Mesendoderm (in vitro differentiated cells): ENCODE measurements around the gene TNFSF8. TPM values are rescaled to one million over a fixed set of nuclear protein-coding genes. Genes with fewer than 3 reads are reported as not detected.

Experiments
- DNase-seq: peaks from one replicate; pipeline ENCODE4 v3.0.0; 2013
- H2AK5ac ChIP-seq: 2 replicates; pipeline ENCODE4 v1.6.1; 2013; ENCODE audit warnings: low read length, inconsistent platforms
- H2BK120ac ChIP-seq: 2 replicates; pipeline ENCODE4 v1.6.1; 2013; ENCODE audit warnings: low read depth, mild to moderate bottlenecking, low read length, moderate library complexity, mixed read lengths
- H2BK15ac ChIP-seq: replicated peaks from 2 replicates; pipeline ENCODE4 v1.6.1; 2013; ENCODE audit warnings: low read depth, mild to moderate bottlenecking, moderate library complexity
- H2BK5ac ChIP-seq: 2 replicates; pipeline ENCODE4 v1.6.1; 2013; ENCODE audit warnings: low read length, inconsistent platforms
- H3K18ac ChIP-seq: 2 replicates; pipeline ENCODE4 v1.6.1; 2013; ENCODE audit warnings: mild to moderate bottlenecking, low read length, mixed read lengths
- H3K23ac ChIP-seq: one replicate; pipeline ENCODE4 v1.6.1; 2013; ENCODE audit warnings: low read length
- H3K27ac ChIP-seq: 2 replicates; pipeline ENCODE4 v1.5.1; 2013; ENCODE audit warnings: low read depth, mild to moderate bottlenecking, inconsistent platforms, low read length, moderate library complexity
- H3K27me3 ChIP-seq: 2 replicates; pipeline ENCODE4 v1.6.1; 2013; ENCODE audit warnings: low read length, control low read depth, mild to moderate bottlenecking, inconsistent platforms; ENCODE audit not compliant: insufficient read depth, poor library complexity
- H3K36me3 ChIP-seq: 2 replicates; pipeline ENCODE4 v1.6.1; 2013; ENCODE audit warnings: low read length, inconsistent platforms; ENCODE audit not compliant: control insufficient read depth, insufficient read depth
- H3K4ac ChIP-seq: one replicate; pipeline ENCODE4 v1.6.1; 2013; ENCODE audit warnings: low read depth, mild to moderate bottlenecking, low read length, moderate library complexity
- H3K4me1 ChIP-seq: 2 replicates; pipeline ENCODE4 v1.6.1; 2013; ENCODE audit warnings: low read depth, low read length, inconsistent platforms; ENCODE audit not compliant: control insufficient read depth
- H3K4me2 ChIP-seq: 2 replicates; pipeline ENCODE4 v1.6.1; 2013; ENCODE audit warnings: low read length
- H3K4me3 ChIP-seq: 2 replicates; pipeline ENCODE4 v1.5.1; 2013; ENCODE audit warnings: mild to moderate bottlenecking, low read length
- H3K56ac ChIP-seq: one replicate; pipeline ENCODE4 v1.6.1; 2013; ENCODE audit warnings: low read length
- H3K79me1 ChIP-seq: 2 replicates; pipeline ENCODE4 v1.6.1; 2013; ENCODE audit warnings: low read length, inconsistent platforms
- H3K79me2 ChIP-seq: 2 replicates; pipeline ENCODE4 v1.6.1; 2013; ENCODE audit warnings: mild to moderate bottlenecking, low read length; ENCODE audit not compliant: control insufficient read depth, insufficient read depth
- H3K9ac ChIP-seq: 2 replicates; pipeline ENCODE4 v1.6.1; 2013; ENCODE audit warnings: low read length, inconsistent platforms
- H4K5ac ChIP-seq: one replicate; pipeline ENCODE4 v1.6.1; 2013; ENCODE audit warnings: low read length
- H4K8ac ChIP-seq: one replicate; pipeline ENCODE4 v1.6.1; 2013; ENCODE audit warnings: low read depth, mild to moderate bottlenecking, control low read depth, low read length, moderate library complexity
- WGBS: extraction: QIAGEN DNeasy Blood & Tissue Kit; methylation state at CpG from one replicate; pipeline ENCODE4 v1.1.7; 2013; ENCODE audit warnings: low lambda C conversion rate, missing lambda C conversion rate; ENCODE audit not compliant: insufficient coverage; ENCODE audit errors: extremely low coverage; 5-methylcytosine and 5-hydroxymethylcytosine counted together
- polyA plus RNA-seq, 2 experiments: library from polyadenylated mRNA; stranded (reverse); fragments of 200-250 nt; gene quantifications; one replicate each; pipeline ENCODE4 v1.2.3, GENCODE V29; 2013

TNFSF8 gene, protein sequence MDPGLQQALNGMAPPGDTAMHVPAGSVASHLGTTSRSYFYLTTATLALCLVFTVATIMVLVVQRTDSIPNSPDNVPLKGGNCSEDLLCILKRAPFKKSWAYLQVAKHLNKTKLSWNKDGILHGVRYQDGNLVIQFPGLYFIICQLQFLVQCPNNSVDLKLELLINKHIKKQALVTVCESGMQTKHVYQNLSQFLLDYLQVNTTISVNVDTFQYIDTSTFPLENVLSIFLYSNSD
- not detected for polyA plus RNA-seq (2013, experiment 1 of 2)
- not detected for polyA plus RNA-seq (2013, experiment 2 of 2)

- Histone ChIP-seq H2AK5ac (no peak within 1 kb of the TSS), H3K4me2 (no peak within 1 kb of the TSS), H3K23ac (no peak within 1 kb of the TSS), H3K56ac (no peak within 1 kb of the TSS), H3K4me3 (no peak within 1 kb of the TSS), H3K4ac (no peak within 1 kb of the TSS), H3K79me2 (no peaks in the 10 kb centered on the region), H3K9ac (no peak within 1 kb of the TSS), H2BK15ac (no peak within 1 kb of the TSS), H3K4me1 (peaks cover 2% of the 10 kb centered on the region), H3K27ac (no peak within 1 kb of the TSS), H3K36me3 (no peaks in the 10 kb centered on the region), H3K27me3 (peaks cover 2% of the 10 kb centered on the region), H3K79me1 (no peaks in the 10 kb centered on the region), H3K18ac (no peak within 1 kb of the TSS), H2BK5ac (no peak within 1 kb of the TSS), H4K8ac (no peak within 1 kb of the TSS), H4K5ac (no peak within 1 kb of the TSS), H2BK120ac (no peak within 1 kb of the TSS)
- no peak for DNase-seq
- no CpG with 5 or more reads among the region's 24 CpGs for WGBS
These were observed at the start of gene TNFSF8 for GRCh38 chr9:114930056-114930812. TNFSF8 (minus strand) TSS chr9:114930591; CDS start chr9:114930303, 288 bp downstream.

GRCh38 chr9:114973216-114973615, 42.8 kb upstream of the TNFSF8 start:
- no peak overlapping the region for H3K27ac ChIP-seq
- H2AK5ac ChIP-seq = no peak overlapping the region
- no peak overlapping the region for H3K23ac ChIP-seq
- H2BK120ac ChIP-seq = no peak overlapping the region
- H3K36me3 ChIP-seq = no peaks in the 10 kb centered on the region
- H3K4ac ChIP-seq = no peak overlapping the region
- H3K4me1 ChIP-seq = no peaks in the 10 kb centered on the region
- no peak for DNase-seq
- H3K27me3 ChIP-seq = no peaks in the 10 kb centered on the region
- H2BK5ac ChIP-seq = no peak overlapping the region
- no peak overlapping the region for H2BK15ac ChIP-seq
- WGBS = no CpG with 5 or more reads among the region's 2 CpGs
- H3K4me2 ChIP-seq = no peak overlapping the region
- H3K79me2 ChIP-seq = no peaks in the 10 kb centered on the region
- no peak overlapping the region for H4K5ac ChIP-seq
- H3K79me1 ChIP-seq = no peaks in the 10 kb centered on the region
- no peak overlapping the region for H3K9ac ChIP-seq
- no peak overlapping the region for H3K56ac ChIP-seq
- H3K18ac ChIP-seq = no peak overlapping the region
- no peak overlapping the region for H3K4me3 ChIP-seq
- H4K8ac ChIP-seq = no peak overlapping the region

DNA sequence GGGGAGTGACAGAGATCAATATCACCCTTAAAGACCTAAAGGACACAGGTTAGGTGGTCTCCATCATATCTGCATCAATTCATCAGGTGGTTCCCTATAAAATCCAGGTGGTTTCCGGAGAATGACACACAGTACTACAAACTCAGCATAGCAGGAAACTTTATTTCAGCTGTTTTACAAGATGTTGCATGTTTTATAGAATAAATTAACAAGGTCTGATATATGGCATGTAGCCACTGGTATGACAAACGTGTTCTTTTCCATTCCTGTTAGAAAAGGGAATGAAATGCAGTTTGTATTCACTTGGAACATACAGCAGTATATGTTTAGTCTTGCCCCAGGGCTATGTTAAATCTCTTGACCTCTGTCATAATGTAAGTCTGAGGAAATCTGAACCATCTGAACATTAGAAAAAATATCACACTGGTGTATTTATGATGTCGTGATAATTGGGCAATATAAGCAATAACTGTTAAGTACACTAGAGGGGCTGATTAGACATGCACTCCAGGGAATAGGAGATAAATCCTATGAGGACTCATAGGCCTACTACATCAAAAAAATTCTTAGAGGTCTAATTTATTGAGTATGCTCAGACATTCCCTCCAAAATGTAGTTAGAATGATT, 42.2 kb upstream of the TNFSF8 start:
- H3K4me1 ChIP-seq = no peaks in the 10 kb centered on the region
- no peak overlapping the region for H4K5ac ChIP-seq
- H3K79me1 ChIP-seq = no peaks in the 10 kb centered on the region
- no peak overlapping the region for H3K4me3 ChIP-seq
- H2BK5ac ChIP-seq = no peak overlapping the region
- no peak overlapping the region for H3K9ac ChIP-seq
- no CpG with 5 or more reads among the region's 3 CpGs for WGBS
- H3K27me3 ChIP-seq = no peaks in the 10 kb centered on the region
- H3K4me2 ChIP-seq = no peak overlapping the region
- no peak overlapping the region for H2AK5ac ChIP-seq
- H3K4ac ChIP-seq = no peak overlapping the region
- no peak overlapping the region for H3K23ac ChIP-seq
- no peak overlapping the region for H2BK120ac ChIP-seq
- no peak for DNase-seq
- H3K56ac ChIP-seq = no peak overlapping the region
- H3K79me2 ChIP-seq = no peaks in the 10 kb centered on the region
- no peak overlapping the region for H3K18ac ChIP-seq
- H4K8ac ChIP-seq = no peak overlapping the region
- H2BK15ac ChIP-seq = no peak overlapping the region
- no peaks in the 10 kb centered on the region for H3K36me3 ChIP-seq
- H3K27ac ChIP-seq = no peak overlapping the region

DNA sequence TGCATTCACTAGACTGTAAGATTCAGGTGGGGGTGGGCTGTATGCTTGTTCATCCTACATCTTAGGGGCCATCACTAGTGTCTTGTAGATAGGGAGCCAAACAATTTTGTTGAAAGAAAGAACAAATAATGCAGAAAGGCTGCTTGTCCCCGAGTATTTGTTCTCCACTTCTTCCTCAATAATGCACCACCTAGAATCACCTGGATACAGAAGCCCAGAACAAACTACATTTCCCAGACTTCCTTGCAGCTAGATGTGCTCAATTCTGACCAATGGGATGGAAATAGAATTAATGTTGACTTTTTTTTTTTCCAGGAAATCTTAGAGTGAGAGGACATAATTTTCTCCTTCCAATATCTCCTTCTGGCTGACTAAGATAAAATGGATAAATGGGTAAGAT, 38.9 kb upstream of the TNFSF8 start:
- Histone ChIP-seq H3K9ac (no peak overlapping the region), H3K4me1 (no peaks in the 10 kb centered on the region), H3K36me3 (no peaks in the 10 kb centered on the region), H3K27ac (no peak overlapping the region), H4K5ac (no peak overlapping the region), H3K23ac (no peak overlapping the region), H3K79me1 (no peaks in the 10 kb centered on the region), H2BK5ac (no peak overlapping the region), H3K4ac (no peak overlapping the region), H3K56ac (no peak overlapping the region), H2BK15ac (no peak overlapping the region), H3K4me2 (no peak overlapping the region), H2AK5ac (no peak overlapping the region), H3K18ac (no peak overlapping the region), H2BK120ac (no peak overlapping the region), H4K8ac (no peak overlapping the region), H3K4me3 (no peak overlapping the region), H3K79me2 (no peaks in the 10 kb centered on the region), H3K27me3 (no peaks in the 10 kb centered on the region)
- DNase-seq = peak; percentile 28
- WGBS = no CpG with 5 or more reads among the region's 1 CpG

- H3K27ac ChIP-seq = no peak overlapping the region
- no peak overlapping the region for H4K8ac ChIP-seq
- H2BK15ac ChIP-seq = no peak overlapping the region
- no peaks in the 10 kb centered on the region for H3K79me1 ChIP-seq
- H3K79me2 ChIP-seq = no peaks in the 10 kb centered on the region
- no peak overlapping the region for H4K5ac ChIP-seq
- no peak overlapping the region for H3K18ac ChIP-seq
- no peak overlapping the region for H3K56ac ChIP-seq
- no CpG with 5 or more reads among the region's 1 CpG for WGBS
- H2BK120ac ChIP-seq = no peak overlapping the region
- peak; percentile 73 for DNase-seq
- no peak overlapping the region for H2BK5ac ChIP-seq
- H3K36me3 ChIP-seq = no peaks in the 10 kb centered on the region
- no peak overlapping the region for H3K23ac ChIP-seq
- no peak overlapping the region for H3K4ac ChIP-seq
- H3K27me3 ChIP-seq = no peaks in the 10 kb centered on the region
- no peaks in the 10 kb centered on the region for H3K4me1 ChIP-seq
- H3K4me3 ChIP-seq = no peak overlapping the region
- no peak overlapping the region for H3K9ac ChIP-seq
- no peak overlapping the region for H2AK5ac ChIP-seq
- H3K4me2 ChIP-seq = no peak overlapping the region
These were observed 38.3 kb upstream of the TNFSF8 start for GRCh38 chr9:114968671-114969070.
